Panc1 (cell line): ENCODE results near the gene RAP1GAP. TPM values are rescaled to one million over a fixed set of nuclear protein-coding genes. Genes with fewer than 3 reads are reported as not detected.

Experiments used
- ATAC-seq: fragments of 200-7000 bp; cut with Tn5 transposase; 2 replicates; pipeline ENCODE4 v1.9.1; 2020; ENCODE audit warnings: mild to moderate bottlenecking, moderate library complexity
- BruUV-seq: library from RNA; stranded (reverse); fragments of 400-500 nt; replicated peaks from 2 replicates; lab custom pipeline; 2021; lab: Mats Ljungman, UMichigan
- CTCF ChIA-PET: fragments of 300-600 bp; sonication (Branson Sonifier 250); formaldehyde crosslinking; loops from one replicate; lab custom pipeline; 2022; ENCODE audit warnings: antibody characterized with exemption; lab: Charles Lee
- POLR2A ChIA-PET: fragments of 300-600 bp; sonication (Branson Sonifier 250); formaldehyde crosslinking; loops from one replicate; lab custom pipeline; 2022; ENCODE audit warnings: antibody characterized with exemption; lab: Charles Lee
- DNase-seq: peaks from one replicate; pipeline ENCODE4 v3.0.0-alpha.2; 2010; ENCODE audit warnings: low read depth, low spot score
- H3K27ac ChIP-seq: 2 replicates; pipeline ENCODE4 v1.5.1; 2011; ENCODE audit warnings: mild to moderate bottlenecking, low read length, inconsistent platforms
- H3K27me3 ChIP-seq: fragments of 200-500 bp; sonication (Bioruptor generic); 2 replicates; pipeline ENCODE4 v1.6.0; 2014; ENCODE audit warnings: low read length, inconsistent platforms; ENCODE audit not compliant: control insufficient read depth, insufficient read depth
- H3K36me3 ChIP-seq: fragments of 200-500 bp; sonication (Bioruptor generic); 2 replicates; pipeline ENCODE4 v1.5.1; 2014; ENCODE audit warnings: inconsistent platforms, mild to moderate bottlenecking, low read length, moderate library complexity; ENCODE audit not compliant: control insufficient read depth, insufficient read depth
- H3K4me1 ChIP-seq: 2 replicates; pipeline ENCODE4 v1.5.1; 2011; ENCODE audit warnings: inconsistent platforms, mild to moderate bottlenecking, low read length, moderate library complexity; ENCODE audit not compliant: control insufficient read depth, insufficient read depth
- H3K4me3 ChIP-seq, 2 experiments: 2 replicates each; pipeline ENCODE4 v1.5.1; 2011 to 2012; ENCODE audit warnings: low read depth in 2 of 2, low read length in 2 of 2, mild to moderate bottlenecking in 2 of 2, inconsistent platforms in 1 of 2, moderate library complexity in 1 of 2
- H3K9me3 ChIP-seq: fragments of 200-500 bp; sonication (Bioruptor generic); 2 replicates; pipeline ENCODE4 v1.5.1; 2014; ENCODE audit warnings: low read depth, mild to moderate bottlenecking, inconsistent platforms, low read length, moderate library complexity; ENCODE audit not compliant: control insufficient read depth, insufficient read depth
- POLR2AphosphoS5 ChIP-seq: IDR thresholded peaks from 2 replicates; pipeline ENCODE4 v1.6.1; 2012; ENCODE audit warnings: mild to moderate bottlenecking, low read depth, low read length, moderate library complexity
- SIN3A ChIP-seq: IDR thresholded peaks from 2 replicates; pipeline ENCODE4 v1.6.1; 2012; ENCODE audit warnings: low read depth, mild to moderate bottlenecking, low read length, moderate library complexity, borderline replicate concordance; ENCODE audit not compliant: insufficient read depth
- TCF7L2 ChIP-seq: IDR thresholded peaks from 2 replicates; pipeline ENCODE4 v1.6.1; 2011; ENCODE audit warnings: mild to moderate bottlenecking, low read depth, low read length, inconsistent platforms
- in situ Hi-C: cut with HindIII; loops from 2 replicates; pipeline ENCODE4 v1.10.0; 2016; ENCODE audit warnings: low sequenced_read_pairs, low pct_unique_long_range_greater_than_20kb
- intact Hi-C: fragments of 100-400 bp; cut with micrococcal nuclease; formaldehyde crosslinking; loops from one replicate; pipeline ENCODE4 v1.10.0; 2022; ENCODE audit not compliant: unreplicated experiment
- total RNA-seq: library from RNA; stranded (reverse); gene quantifications from one replicate; pipeline ENCODE4 v1.2.1, GENCODE V29; 2021; ENCODE audit not compliant: unreplicated experiment
- TF ChIP-seq, protein P1 (sequence below): fragments of 450-650 bp; IDR thresholded peaks from 2 replicates; pipeline ENCODE4 v1.5.1; 2017; ENCODE audit warnings: mild to moderate bottlenecking
- TF ChIP-seq, protein P2 (sequence below), 2 experiments: IDR thresholded peaks; 2 replicates each; pipeline ENCODE4 v1.6.1; 2011 to 2012; ENCODE audit warnings: low read depth in 2 of 2, control low read depth in 1 of 2, low read length in 1 of 2, mild to moderate bottlenecking in 1 of 2, moderate library complexity in 1 of 2; ENCODE audit not compliant: insufficient read depth in 1 of 2

RAP1GAP gene
- total RNA-seq, 1 experiment from 2014 or later, result 4.6 TPM

DNA sequence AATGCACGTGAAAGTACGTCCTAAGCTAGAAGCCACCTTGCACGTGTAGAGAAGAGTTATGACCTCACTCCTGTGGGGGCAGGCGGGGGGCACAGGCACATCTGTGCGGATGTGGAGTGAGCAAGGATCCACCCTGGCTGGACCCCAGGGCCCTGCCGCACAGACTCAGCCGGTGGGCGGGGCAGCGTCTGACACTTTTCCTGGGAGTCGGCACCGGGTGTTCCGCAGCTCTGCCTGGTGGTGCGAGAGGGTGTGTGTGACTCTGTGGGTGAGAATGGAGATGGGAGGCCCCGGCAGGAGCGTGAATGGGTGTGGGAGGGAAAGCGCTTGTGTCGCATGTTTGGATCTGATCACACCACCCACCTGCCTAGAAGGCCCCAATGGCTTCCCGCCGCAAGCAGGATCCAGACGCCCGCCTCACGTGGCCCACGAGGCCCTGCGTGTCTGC lies 29.5 kb downstream of the RAP1GAP start:
- no peak for ATAC-seq
- no peak overlapping the region for H3K27ac ChIP-seq

DNA sequence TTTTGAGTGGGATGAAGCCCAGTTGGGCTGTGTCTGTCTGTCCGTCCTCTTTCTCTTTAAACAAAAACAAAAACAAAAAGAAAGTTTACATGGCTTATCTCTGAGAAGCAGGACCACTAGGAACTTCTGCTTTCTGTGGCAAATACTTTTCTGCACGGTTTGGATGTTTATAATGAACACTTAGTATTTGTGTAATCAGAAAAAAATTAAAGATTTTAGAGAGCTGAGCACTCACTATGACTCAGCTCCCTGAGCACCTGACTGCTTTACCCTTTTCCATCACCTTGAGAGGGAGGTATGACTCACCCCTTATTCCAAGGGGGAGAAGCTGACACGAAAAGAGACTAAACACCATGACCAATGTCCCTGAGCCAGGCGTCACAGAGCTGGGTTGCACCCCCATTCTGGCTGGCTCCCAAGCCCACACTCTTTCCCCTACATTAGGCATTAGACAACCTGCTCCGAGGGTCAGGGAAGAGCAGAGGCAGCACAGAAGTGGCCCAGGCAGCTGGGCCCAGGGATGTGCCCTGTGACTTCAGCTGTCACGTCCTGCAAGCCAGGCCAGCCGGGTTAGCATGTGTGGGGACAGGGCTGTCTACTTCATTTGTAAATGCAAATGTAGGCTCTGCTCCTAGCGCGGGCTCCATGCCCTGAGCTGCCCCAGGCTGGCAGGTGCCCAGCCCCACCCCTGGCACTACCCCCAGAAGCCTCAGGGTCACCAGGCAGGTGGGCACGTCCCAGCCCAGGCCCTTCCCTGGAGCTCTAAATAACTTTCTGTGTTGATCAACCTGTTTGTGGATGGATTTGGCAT lies 30.4 kb downstream of the RAP1GAP start:
- Histone ChIP-seq H3K4me1 (peaks cover 18% of the 10 kb centered on the region; the same call in 1 of the 2 replicates), H3K9me3 (no peaks in the 10 kb centered on the region), H3K27me3 (no peaks in the 10 kb centered on the region), H3K36me3 (no peaks in the 10 kb centered on the region), H3K27ac (no peak overlapping the region), H3K4me3 (no peak overlapping the region)
- ATAC-seq, result peak; percentile 73
- ChIA-PET CTCF (no interaction called here), POLR2A (no interaction called here)
- in situ Hi-C loops, result no loop called here
- TF ChIP-seq, protein P1, sequence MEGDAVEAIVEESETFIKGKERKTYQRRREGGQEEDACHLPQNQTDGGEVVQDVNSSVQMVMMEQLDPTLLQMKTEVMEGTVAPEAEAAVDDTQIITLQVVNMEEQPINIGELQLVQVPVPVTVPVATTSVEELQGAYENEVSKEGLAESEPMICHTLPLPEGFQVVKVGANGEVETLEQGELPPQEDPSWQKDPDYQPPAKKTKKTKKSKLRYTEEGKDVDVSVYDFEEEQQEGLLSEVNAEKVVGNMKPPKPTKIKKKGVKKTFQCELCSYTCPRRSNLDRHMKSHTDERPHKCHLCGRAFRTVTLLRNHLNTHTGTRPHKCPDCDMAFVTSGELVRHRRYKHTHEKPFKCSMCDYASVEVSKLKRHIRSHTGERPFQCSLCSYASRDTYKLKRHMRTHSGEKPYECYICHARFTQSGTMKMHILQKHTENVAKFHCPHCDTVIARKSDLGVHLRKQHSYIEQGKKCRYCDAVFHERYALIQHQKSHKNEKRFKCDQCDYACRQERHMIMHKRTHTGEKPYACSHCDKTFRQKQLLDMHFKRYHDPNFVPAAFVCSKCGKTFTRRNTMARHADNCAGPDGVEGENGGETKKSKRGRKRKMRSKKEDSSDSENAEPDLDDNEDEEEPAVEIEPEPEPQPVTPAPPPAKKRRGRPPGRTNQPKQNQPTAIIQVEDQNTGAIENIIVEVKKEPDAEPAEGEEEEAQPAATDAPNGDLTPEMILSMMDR, result no peak
- TF ChIP-seq POLR2AphosphoS5 (no peak), SIN3A (no peak), TCF7L2 (no peak)
- TF ChIP-seq, protein P2, sequence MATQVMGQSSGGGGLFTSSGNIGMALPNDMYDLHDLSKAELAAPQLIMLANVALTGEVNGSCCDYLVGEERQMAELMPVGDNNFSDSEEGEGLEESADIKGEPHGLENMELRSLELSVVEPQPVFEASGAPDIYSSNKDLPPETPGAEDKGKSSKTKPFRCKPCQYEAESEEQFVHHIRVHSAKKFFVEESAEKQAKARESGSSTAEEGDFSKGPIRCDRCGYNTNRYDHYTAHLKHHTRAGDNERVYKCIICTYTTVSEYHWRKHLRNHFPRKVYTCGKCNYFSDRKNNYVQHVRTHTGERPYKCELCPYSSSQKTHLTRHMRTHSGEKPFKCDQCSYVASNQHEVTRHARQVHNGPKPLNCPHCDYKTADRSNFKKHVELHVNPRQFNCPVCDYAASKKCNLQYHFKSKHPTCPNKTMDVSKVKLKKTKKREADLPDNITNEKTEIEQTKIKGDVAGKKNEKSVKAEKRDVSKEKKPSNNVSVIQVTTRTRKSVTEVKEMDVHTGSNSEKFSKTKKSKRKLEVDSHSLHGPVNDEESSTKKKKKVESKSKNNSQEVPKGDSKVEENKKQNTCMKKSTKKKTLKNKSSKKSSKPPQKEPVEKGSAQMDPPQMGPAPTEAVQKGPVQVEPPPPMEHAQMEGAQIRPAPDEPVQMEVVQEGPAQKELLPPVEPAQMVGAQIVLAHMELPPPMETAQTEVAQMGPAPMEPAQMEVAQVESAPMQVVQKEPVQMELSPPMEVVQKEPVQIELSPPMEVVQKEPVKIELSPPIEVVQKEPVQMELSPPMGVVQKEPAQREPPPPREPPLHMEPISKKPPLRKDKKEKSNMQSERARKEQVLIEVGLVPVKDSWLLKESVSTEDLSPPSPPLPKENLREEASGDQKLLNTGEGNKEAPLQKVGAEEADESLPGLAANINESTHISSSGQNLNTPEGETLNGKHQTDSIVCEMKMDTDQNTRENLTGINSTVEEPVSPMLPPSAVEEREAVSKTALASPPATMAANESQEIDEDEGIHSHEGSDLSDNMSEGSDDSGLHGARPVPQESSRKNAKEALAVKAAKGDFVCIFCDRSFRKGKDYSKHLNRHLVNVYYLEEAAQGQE (IDR thresholded peaks at IDR 0.05; ENCODE audit: insufficient read depth in 1 of 2, low read depth in 2 of 2, low read length in 1 of 2), result no peak
- DNase-seq, result peak; percentile 57
- no TSS peak for BruUV-seq
- intact Hi-C loops, result no loop called here

More for the DNA sequence above, 29.5 kb downstream of the RAP1GAP start:
- CTCF ChIA-PET, result no interaction called here
- H3K27me3 ChIP-seq, result no peaks in the 10 kb centered on the region
- POLR2A ChIA-PET, result no interaction called here
- H3K4me3 ChIP-seq, result no peak overlapping the region
- DNase-seq, result no peak
- BruUV-seq, result no TSS peak
- H3K36me3 ChIP-seq, result no peaks in the 10 kb centered on the region
- in situ Hi-C loops, result no loop called here
- no peak for TF ChIP-seq TCF7L2
- TF ChIP-seq, protein P2 (IDR thresholded peaks at IDR 0.05; ENCODE audit: insufficient read depth in 1 of 2, low read depth in 2 of 2, low read length in 1 of 2), result no peak
- TF ChIP-seq, protein P1, result no peak
- no peak for TF ChIP-seq SIN3A
- TF ChIP-seq POLR2AphosphoS5, result no peak
- H3K4me1 ChIP-seq, result peaks cover 14% of the 10 kb centered on the region; the same call in 1 of the 2 replicates
- no peaks in the 10 kb centered on the region for H3K9me3 ChIP-seq
- intact Hi-C loops, result no loop called here
